DOHH2 (cell line): ENCODE data around the gene TTC3.

Experiments used
- H3F3A ChIP-seq: fragments of 200-600 bp; sonication (generic), shearing (Covaris generic); 2 replicates; pipeline ENCODE4 v1.6.0; 2016; ENCODE audit warnings: antibody characterized with exemption, mild to moderate bottlenecking; ENCODE audit not compliant: control insufficient read depth, insufficient read depth
- H3K27ac ChIP-seq: fragments of 200-600 bp; sonication (generic); 2 replicates; pipeline ENCODE4 v1.5.1; 2014; ENCODE audit warnings: low read depth, mild to moderate bottlenecking, low read length, moderate library complexity
- H3K27me3 ChIP-seq: fragments of 200-600 bp; sonication (generic); 2 replicates; pipeline ENCODE4 v1.6.1; 2014; ENCODE audit warnings: mild to moderate bottlenecking, low read length, mixed read lengths; ENCODE audit not compliant: control insufficient read depth
- H3K36me3 ChIP-seq: fragments of 200-600 bp; sonication (generic); 2 replicates; pipeline ENCODE4 v1.6.1; 2014; ENCODE audit warnings: mild to moderate bottlenecking, low read length, moderate library complexity, mixed read lengths; ENCODE audit not compliant: control insufficient read depth
- H3K4me1 ChIP-seq: fragments of 200-600 bp; sonication (generic); 2 replicates; pipeline ENCODE4 v1.6.1; 2014; ENCODE audit warnings: mild to moderate bottlenecking, low read length, mixed read lengths; ENCODE audit not compliant: control insufficient read depth
- H3K4me2 ChIP-seq: fragments of 200-600 bp; sonication (generic); 2 replicates; pipeline ENCODE4 v1.6.0; 2014; ENCODE audit warnings: mild to moderate bottlenecking, low read length, moderate library complexity
- H3K4me3 ChIP-seq: fragments of 200-600 bp; sonication (generic); 2 replicates; pipeline ENCODE4 v1.5.1; 2014; ENCODE audit warnings: mild to moderate bottlenecking, low read length, mixed read lengths
- H3K79me2 ChIP-seq: fragments of 200-600 bp; sonication (generic); 2 replicates; pipeline ENCODE4 v1.6.1; 2014; ENCODE audit warnings: mild to moderate bottlenecking, low read length, mixed read lengths; ENCODE audit not compliant: control insufficient read depth
- H3K9me2 ChIP-seq: fragments of 200-600 bp; sonication (generic); replicated peaks from 2 replicates; pipeline ENCODE4 v1.6.1; 2014; ENCODE audit warnings: mild to moderate bottlenecking, low read length, mixed read lengths; ENCODE audit not compliant: control insufficient read depth
- H3K9me3 ChIP-seq: fragments of 200-600 bp; sonication (generic); 2 replicates; pipeline ENCODE4 v1.6.1; 2014; ENCODE audit warnings: antibody characterized with exemption, low read length, mixed read lengths; ENCODE audit not compliant: control insufficient read depth, insufficient read depth
- H4K20me1 ChIP-seq: fragments of 200-600 bp; sonication (generic); 2 replicates; pipeline ENCODE4 v1.6.0; 2014; ENCODE audit warnings: low read depth, mild to moderate bottlenecking, antibody characterized with exemption, low read length, moderate library complexity; ENCODE audit not compliant: control insufficient read depth, insufficient read depth
- CTCF ChIP-seq: fragments of 200-600 bp; sonication (generic); IDR thresholded peaks from one replicate; pipeline ENCODE4 v1.5.1; 2014; ENCODE audit warnings: antibody characterized with exemption, mild to moderate bottlenecking, low read depth, low read length; ENCODE audit not compliant: poor library complexity, severe bottlenecking
- EZH2phosphoT487 ChIP-seq: fragments of 200-600 bp; sonication (generic); IDR thresholded peaks from 2 replicates; pipeline ENCODE4 v1.6.1; 2017; ENCODE audit warnings: borderline replicate concordance, mild to moderate bottlenecking, antibody characterized with exemption, low read length, moderate library complexity, mixed read lengths

TTC3 gene

GRCh38 chr21:37153935-37154350 is 80.9 kb downstream of the TTC3 start:
- Histone ChIP-seq H3K27ac (no peak overlapping the region), H4K20me1 (no peaks in the 10 kb centered on the region), H3K79me2 (no peaks in the 10 kb centered on the region), H3K9me2 (no peaks in the 10 kb centered on the region), H3K4me3 (no peak overlapping the region), H3F3A (no peaks in the 10 kb centered on the region), H3K9me3 (no peaks in the 10 kb centered on the region), H3K36me3 (peaks cover 55% of the 10 kb centered on the region), H3K4me1 (no peaks in the 10 kb centered on the region), H3K4me2 (no peak overlapping the region), H3K27me3 (no peaks in the 10 kb centered on the region)
- TF ChIP-seq CTCF (no peak), EZH2phosphoT487 (no peak)

GRCh38 chr21:37155186-37155585 is 82.1 kb downstream of the TTC3 start:
- no peaks in the 10 kb centered on the region for H3F3A ChIP-seq
- no peak for TF ChIP-seq EZH2phosphoT487
- TF ChIP-seq CTCF, result no peak
- no peaks in the 10 kb centered on the region for H3K4me1 ChIP-seq
- H3K4me2 ChIP-seq, result no peak overlapping the region
- no peak overlapping the region for H3K27ac ChIP-seq
- H3K27me3 ChIP-seq, result no peaks in the 10 kb centered on the region
- H3K36me3 ChIP-seq, result peaks cover 52% of the 10 kb centered on the region
- no peaks in the 10 kb centered on the region for H3K9me3 ChIP-seq
- no peaks in the 10 kb centered on the region for H3K9me2 ChIP-seq
- H4K20me1 ChIP-seq, result no peaks in the 10 kb centered on the region
- H3K79me2 ChIP-seq, result no peaks in the 10 kb centered on the region
- no peak overlapping the region for H3K4me3 ChIP-seq

GRCh38 chr21:37157938-37158337 is 84.9 kb downstream of the TTC3 start:
- Histone ChIP-seq H3K27ac (no peak overlapping the region), H3K79me2 (no peaks in the 10 kb centered on the region), H3F3A (no peaks in the 10 kb centered on the region), H3K27me3 (no peaks in the 10 kb centered on the region), H4K20me1 (no peaks in the 10 kb centered on the region), H3K36me3 (peaks cover 61% of the 10 kb centered on the region), H3K4me2 (no peak overlapping the region), H3K9me2 (no peaks in the 10 kb centered on the region), H3K4me3 (no peak overlapping the region), H3K9me3 (no peaks in the 10 kb centered on the region), H3K4me1 (no peaks in the 10 kb centered on the region)
- TF ChIP-seq CTCF, result no peak
- no peak for TF ChIP-seq EZH2phosphoT487
